ENCODE measurements around the gene RHOG. TPM values are rescaled to one million over a fixed set of nuclear protein-coding genes. Genes with fewer than 3 reads are reported as not detected.

Gene RHOG
- total and polyA plus RNA-seq, 9 of the 15 experiments (the other 6 are each of a cell fraction or from before 2014, with no cell fraction given), result 22.6 to 162 (median 80.3) TPM

- TF ChIP-seq ZNF280A (IDR thresholded peaks at IDR 0.05; ENCODE audit: low read depth, partially characterized antibody) (no peak), RBFOX2 (IDR thresholded peaks at IDR 0.05; ENCODE audit: low read depth, low read length) (0 out of 2 replicates have a peak, but pooled peaks have one; percentile 41), CHD7 (IDR thresholded peaks at IDR 0.05; ENCODE audit: low read depth, low read length) (no peak), SMARCA5 (IDR thresholded peaks at IDR 0.05) (no peak), SNRNP70 (optimal IDR thresholded peaks at IDR 0.05; ENCODE audit: low read depth, low read length) (no peak), SMARCE1 (IDR thresholded peaks at IDR 0.05) (peak; percentile 46; the same call in 1 of the 2 replicates), CHD4 (IDR thresholded peaks at IDR 0.05; ENCODE audit: insufficient read depth, insufficient replicate concordance, low read depth, low read length, poor library complexity, severe bottlenecking) (no peak), HNRNPUL1 (IDR thresholded peaks at IDR 0.05; ENCODE audit: low read length) (no peak), CTBP1 (IDR thresholded peaks at IDR 0.05; ENCODE audit: borderline replicate concordance) (peak; percentile 68; the same call in 1 of the 2 replicates), ZNF347 (CRISPR knock-in tag; IDR thresholded peaks at IDR 0.05; ENCODE audit: low read depth) (no peak), NR1H2 (CRISPR knock-in tag; IDR thresholded peaks at IDR 0.05) (no peak), ZNF224 (CRISPR knock-in tag; IDR thresholded peaks at IDR 0.05) (no peak), KLF16 (IDR thresholded peaks at IDR 0.05) (0 out of 2 replicates have a peak, but pooled peaks have one; percentile 9), HMGXB4 (CRISPR knock-in tag; IDR thresholded peaks at IDR 0.05) (no peak), TSC22D4 (tag; IDR thresholded peaks at IDR 0.05) (no peak)
These were observed 3.0 kb downstream of the RHOG start (continued) for GRCh38 chr11:3837793-3838192.

All from K562 (cell line).